ENCODE data around the gene MAGI2. TPM values are rescaled to one million over a fixed set of nuclear protein-coding genes. Genes with fewer than 3 reads are reported as not detected.

The MAGI2 gene
- total and polyA plus RNA-seq, 2 experiments from 2014 or later: 3.5 to 4.1 TPM

- Histone ChIP-seq H3K4me3 (no peak overlapping the region), H3K4me2 (ENCODE audit: unreplicated experiment) (no peak overlapping the region), H3K9me2 (ENCODE audit: insufficient read depth) (no peaks in the 10 kb centered on the region), H3F3A (ENCODE audit: insufficient read depth) (peaks cover 7% of the 10 kb centered on the region), H3K9me3 (ENCODE audit: low read depth) (no peaks in the 10 kb centered on the region), H3K79me2 (ENCODE audit: insufficient read depth) (no peaks in the 10 kb centered on the region), H3K27me3 (replicated peaks; ENCODE audit: insufficient read depth) (no peaks in the 10 kb centered on the region), H2AFZ (no peak overlapping the region), H3K36me3 (ENCODE audit: low read depth) (no peaks in the 10 kb centered on the region), H3K9ac (no peak overlapping the region), H4K20me1 (ENCODE audit: insufficient read depth) (no peaks in the 10 kb centered on the region), H3K4me1 (ENCODE audit: insufficient read depth) (peaks cover 17% of the 10 kb centered on the region), H3K27ac (no peak overlapping the region)
- in situ Hi-C loops (cut with MboI): no loop called here
- TF ChIP-seq EZH2 (IDR thresholded peaks at IDR 0.05; ENCODE audit: insufficient read depth, poor library complexity, severe bottlenecking): no peak
- no peak for TF ChIP-seq EZH2phosphoT487 (IDR thresholded peaks at IDR 0.05; ENCODE audit: insufficient read depth, low read depth)
- 69 to 75% methylated on average over 3 of the region's 3 CpGs for WGBS, 2 experiments (ENCODE audit: low coverage in 1 of 2, low lambda C conversion rate in 2 of 2, missing lambda C conversion rate in 2 of 2)
- DNase-seq: no peak
Measured at GRCh38 chr7:78433421-78433820, 1020.0 kb downstream of the MAGI2 start.

GRCh38 chr7:78429878-78430277 lies 1023.6 kb downstream of the MAGI2 start:
- H3K4me2 ChIP-seq (ENCODE audit: unreplicated experiment): no peak overlapping the region
- no peaks in the 10 kb centered on the region for H3K9me3 ChIP-seq (ENCODE audit: low read depth)
- H3K79me2 ChIP-seq (ENCODE audit: insufficient read depth): no peaks in the 10 kb centered on the region
- H3K27ac ChIP-seq: no peak overlapping the region
- no peaks in the 10 kb centered on the region for H3K4me1 ChIP-seq (ENCODE audit: insufficient read depth)
- H3K27me3 ChIP-seq (replicated peaks; ENCODE audit: insufficient read depth): no peaks in the 10 kb centered on the region
- 69 to 76% methylated on average over 1 of the region's 1 CpG for WGBS, 2 experiments (ENCODE audit: low coverage in 1 of 2, low lambda C conversion rate in 2 of 2, missing lambda C conversion rate in 2 of 2)
- no peaks in the 10 kb centered on the region for H3K9me2 ChIP-seq (ENCODE audit: insufficient read depth)
- in situ Hi-C loops (cut with MboI): no loop called here
- H4K20me1 ChIP-seq (ENCODE audit: insufficient read depth): no peaks in the 10 kb centered on the region
- no peak overlapping the region for H3K9ac ChIP-seq
- no peak for DNase-seq
- H3F3A ChIP-seq (ENCODE audit: insufficient read depth): no peaks in the 10 kb centered on the region
- H3K4me3 ChIP-seq: no peak overlapping the region
- TF ChIP-seq EZH2phosphoT487 (IDR thresholded peaks at IDR 0.05; ENCODE audit: insufficient read depth, low read depth) (no peak), EZH2 (IDR thresholded peaks at IDR 0.05; ENCODE audit: insufficient read depth, poor library complexity, severe bottlenecking) (no peak)
- no peaks in the 10 kb centered on the region for H3K36me3 ChIP-seq (ENCODE audit: low read depth)
- no peak overlapping the region for H2AFZ ChIP-seq

- no peak for DNase-seq
- H3K4me2 ChIP-seq (ENCODE audit: unreplicated experiment): no peak overlapping the region
Measured at GRCh38 chr7:78427209-78427608, 1026.3 kb downstream of the MAGI2 start.

GRCh38 chr7:78420001-78420400 lies 1033.5 kb downstream of the MAGI2 start:
- H4K20me1 ChIP-seq (ENCODE audit: insufficient read depth): no peaks in the 10 kb centered on the region
- H3K4me2 ChIP-seq (ENCODE audit: unreplicated experiment): no peak overlapping the region
- H3K79me2 ChIP-seq (ENCODE audit: insufficient read depth): no peaks in the 10 kb centered on the region
- no peaks in the 10 kb centered on the region for H3F3A ChIP-seq (ENCODE audit: insufficient read depth)
- DNase-seq: no peak
- in situ Hi-C loops (cut with MboI): no loop called here
- H3K9me2 ChIP-seq (ENCODE audit: insufficient read depth): no peaks in the 10 kb centered on the region
- no peaks in the 10 kb centered on the region for H3K4me1 ChIP-seq (ENCODE audit: insufficient read depth)
- no peak overlapping the region for H2AFZ ChIP-seq
- no peak overlapping the region for H3K27ac ChIP-seq
- no peaks in the 10 kb centered on the region for H3K9me3 ChIP-seq (ENCODE audit: low read depth)
- H3K36me3 ChIP-seq (ENCODE audit: low read depth): no peaks in the 10 kb centered on the region
- 0 to 11% methylated on average over 1 of the region's 1 CpG for WGBS, 2 experiments (ENCODE audit: low coverage in 1 of 2, low lambda C conversion rate in 2 of 2, missing lambda C conversion rate in 2 of 2)
- TF ChIP-seq EZH2phosphoT487 (IDR thresholded peaks at IDR 0.05; ENCODE audit: insufficient read depth, low read depth): no peak
- no peak for TF ChIP-seq EZH2 (IDR thresholded peaks at IDR 0.05; ENCODE audit: insufficient read depth, poor library complexity, severe bottlenecking)
- H3K9ac ChIP-seq: no peak overlapping the region
- no peaks in the 10 kb centered on the region for H3K27me3 ChIP-seq (replicated peaks; ENCODE audit: insufficient read depth)
- no peak overlapping the region for H3K4me3 ChIP-seq

More at GRCh38 chr7:78427209-78427608, 1026.3 kb downstream of the MAGI2 start:
- in situ Hi-C loops (cut with MboI): no loop called here
- Histone ChIP-seq H3K79me2 (ENCODE audit: insufficient read depth) (no peaks in the 10 kb centered on the region), H3K9ac (no peak overlapping the region), H3K4me3 (no peak overlapping the region), H4K20me1 (ENCODE audit: insufficient read depth) (no peaks in the 10 kb centered on the region), H3K9me2 (ENCODE audit: insufficient read depth) (no peaks in the 10 kb centered on the region), H3K27me3 (replicated peaks; ENCODE audit: insufficient read depth) (no peaks in the 10 kb centered on the region), H3K36me3 (ENCODE audit: low read depth) (no peaks in the 10 kb centered on the region), H2AFZ (no peak overlapping the region), H3K27ac (no peak overlapping the region), H3F3A (ENCODE audit: insufficient read depth) (no peaks in the 10 kb centered on the region), H3K4me1 (ENCODE audit: insufficient read depth) (no peaks in the 10 kb centered on the region), H3K9me3 (ENCODE audit: low read depth) (no peaks in the 10 kb centered on the region)
- 97 to 100% methylated on average over 1 of the region's 1 CpG for WGBS, 2 experiments (ENCODE audit: low coverage in 1 of 2, low lambda C conversion rate in 2 of 2, missing lambda C conversion rate in 2 of 2)
- TF ChIP-seq EZH2phosphoT487 (IDR thresholded peaks at IDR 0.05; ENCODE audit: insufficient read depth, low read depth): no peak
- no peak for TF ChIP-seq EZH2 (IDR thresholded peaks at IDR 0.05; ENCODE audit: insufficient read depth, poor library complexity, severe bottlenecking)
